CD14-positive monocyte (primary cell): ENCODE data around the gene CD80. TPM values are rescaled to one million over a fixed set of nuclear protein-coding genes. Genes with fewer than 3 reads are reported as not detected.

Experiments
- DNase-seq, 3 donors: peaks; one replicate each; pipeline ENCODE4 v3.0.0-alpha.2; 2011 to 2022
- H2AFZ ChIP-seq: 2 replicates; pipeline ENCODE4 v1.6.0; 2012; ENCODE audit warnings: mild to moderate bottlenecking, low read depth, low read length, inconsistent platforms; ENCODE audit not compliant: insufficient read depth, poor library complexity, severe bottlenecking
- H3K27ac ChIP-seq, 2 donors: 1 replicate in 1 of 2; 2 replicates in 1 of 2; pipeline ENCODE4 v1.5.1; 2012 to 2013; ENCODE audit warnings: low read length in 2 of 2, control low read depth in 1 of 2, inconsistent platforms in 1 of 2, low read depth in 1 of 2, mild to moderate bottlenecking in 1 of 2
- H3K27me3 ChIP-seq, 2 donors: one replicate each; pipeline versions ENCODE4 v1.6.0 to v1.6.1; 2011 to 2013; ENCODE audit warnings: low read length in 2 of 2; ENCODE audit not compliant: control insufficient read depth in 2 of 2, insufficient read depth in 2 of 2
- H3K36me3 ChIP-seq, 2 donors: replicated peaks in 1 of 2; 1 replicate in 1 of 2; 2 replicates in 1 of 2; pipeline versions ENCODE4 v1.5.1 to v1.6.1; 2012 to 2013; ENCODE audit warnings: low read length in 2 of 2, control low read depth in 1 of 2, inconsistent platforms in 1 of 2, mild to moderate bottlenecking in 1 of 2; ENCODE audit not compliant: insufficient read depth in 2 of 2, control insufficient read depth in 1 of 2
- H3K4me1 ChIP-seq, 2 donors: 1 replicate in 1 of 2; 2 replicates in 1 of 2; pipeline versions ENCODE4 v1.5.1 to v1.6.1; 2012 to 2013; ENCODE audit warnings: low read length in 2 of 2, control low read depth in 1 of 2, inconsistent platforms in 1 of 2, mild to moderate bottlenecking in 1 of 2, moderate library complexity in 1 of 2; ENCODE audit not compliant: insufficient read depth in 2 of 2, control insufficient read depth in 1 of 2
- H3K4me2 ChIP-seq: replicated peaks from 2 replicates; pipeline ENCODE3; 2012; ENCODE audit warnings: low read length, moderate library complexity, mild to moderate bottlenecking; ENCODE audit not compliant: poor library complexity, severe bottlenecking; ENCODE audit errors: extremely low read depth
- H3K4me3 ChIP-seq, 3 experiments: fragments of 200-600 bp in 1 of 3; sonication (generic) in 1 of 3; replicated peaks in 1 of 3; 1 replicate in 2 of 3; 2 replicates in 1 of 3; pipeline ENCODE4 v1.5.1; 2011 to 2013; ENCODE audit warnings: low read length in 3 of 3, mild to moderate bottlenecking in 3 of 3, control low read depth in 2 of 3, low read depth in 2 of 3, inconsistent platforms in 1 of 3, moderate library complexity in 1 of 3
- H3K79me2 ChIP-seq: 2 replicates; pipeline ENCODE4 v1.6.0; 2012; ENCODE audit warnings: mild to moderate bottlenecking, control low read depth, inconsistent platforms, low read length, moderate library complexity; ENCODE audit not compliant: insufficient read depth
- H3K9ac ChIP-seq: 2 replicates; pipeline ENCODE4 v1.6.0; 2017; ENCODE audit warnings: low read length, mild to moderate bottlenecking; ENCODE audit not compliant: insufficient read depth, poor library complexity, severe bottlenecking
- H3K9me3 ChIP-seq, 2 donors: replicated peaks in 1 of 2; 1 replicate in 1 of 2; 2 replicates in 1 of 2; pipeline versions ENCODE4 v1.5.1 to v1.6.1; 2012 to 2013; ENCODE audit warnings: low read length in 2 of 2, control low read depth in 1 of 2; ENCODE audit not compliant: control insufficient read depth in 1 of 2, insufficient read depth in 1 of 2
- H4K20me1 ChIP-seq: 2 replicates; pipeline ENCODE4 v1.6.0; 2012; ENCODE audit warnings: mild to moderate bottlenecking, low read length, control low read depth, moderate library complexity; ENCODE audit not compliant: insufficient read depth
- H3K27ac Mint-ChIP-seq, 7 donors: one replicate each; pipeline ENCODE4 v1.8.0; 2020; ENCODE audit warnings: mild to moderate bottlenecking in 7 of 7, mixed read lengths in 7 of 7, moderate library complexity in 6 of 7, inconsistent platforms in 2 of 7
- H3K27me3 Mint-ChIP-seq, 3 donors: one replicate each; pipeline ENCODE4 v1.8.0; 2021 to 2022; ENCODE audit warnings: low read depth in 3 of 3, mild to moderate bottlenecking in 3 of 3, mixed read lengths in 3 of 3, moderate library complexity in 3 of 3, inconsistent platforms in 1 of 3
- H3K36me3 Mint-ChIP-seq, 2 donors: one replicate each; pipeline ENCODE4 v1.8.0; 2020; ENCODE audit warnings: mixed read lengths in 2 of 2, inconsistent platforms in 1 of 2, mild to moderate bottlenecking in 1 of 2
- H3K4me1 Mint-ChIP-seq: one replicate; pipeline ENCODE4 v1.8.0; 2020; ENCODE audit warnings: mild to moderate bottlenecking, mixed read lengths
- H3K4me3 Mint-ChIP-seq, 2 donors: one replicate each; pipeline ENCODE4 v1.8.0; 2020; ENCODE audit warnings: mild to moderate bottlenecking in 2 of 2, mixed read lengths in 2 of 2, moderate library complexity in 1 of 2
- H3K9me3 Mint-ChIP-seq, 7 donors: one replicate each; pipeline ENCODE4 v1.8.0; 2020 to 2022; ENCODE audit warnings: mixed read lengths in 7 of 7, mild to moderate bottlenecking in 6 of 7, moderate library complexity in 6 of 7, inconsistent platforms in 2 of 7
- CTCF ChIP-seq: fragments of 200-600 bp; IDR thresholded peaks from one replicate; pipeline ENCODE4 v1.8.0; 2022; ENCODE audit warnings: antibody characterized with exemption, mild to moderate bottlenecking
- WGBS: methylation state at CpG from one replicate; pipeline ENCODE4 v1.1.5; 2013; ENCODE audit warnings: missing lambda C conversion rate; ENCODE audit not compliant: insufficient coverage; 5-methylcytosine and 5-hydroxymethylcytosine counted together
- intact Hi-C, 2 donors: fragments of 100-400 bp; cut with micrococcal nuclease; formaldehyde crosslinking; loops; one replicate each; pipeline versions ENCODE4 v1.15.0 to v1.15.1; 2023
- polyA plus RNA-seq, 3 donors: library from polyadenylated mRNA; depleted of rRNA in 1 of 3; unstranded in 2 of 3; stranded (reverse) in 1 of 3; fragments of 300-500 nt in 2 of 3; fragments of >200 nt in 1 of 3; fragmentation: Illumina TruSeq in 2 of 3; gene quantifications; 1 replicate in 2 of 3; 2 replicates in 1 of 3; pipeline ENCODE4 v1.2.3, GENCODE V29; 2012 to 2021

The CD80 gene
- polyA plus RNA-seq, 3 donors: 0.47 to 0.87 (median 0.47) TPM

- Histone ChIP-seq H3K9me3 (no peaks in the 10 kb centered on the region), H4K20me1 (no peaks in the 10 kb centered on the region), H3K36me3 (no peaks in the 10 kb centered on the region), H3K79me2 (no peaks in the 10 kb centered on the region), H3K4me2 (no peak overlapping the region), H2AFZ (peak overlapping the region; percentile 18), H3K4me3 (no peak overlapping the region), H3K9ac (no peak overlapping the region), H3K27ac (no peak overlapping the region), H3K27me3 (no peaks in the 10 kb centered on the region), H3K4me1 (peaks cover 11 to 14% of the 10 kb centered on the region in 2 donors)
- WGBS: 100% methylated on average over 1 of the region's 3 CpGs
- no peak for TF ChIP-seq CTCF
- Mint-ChIP-seq H3K36me3 (no peaks in the 10 kb centered on the region), H3K9me3 (no peaks in the 10 kb centered on the region), H3K27ac (no peak overlapping the region), H3K4me3 (no peak overlapping the region), H3K4me1 (peaks cover 16% of the 10 kb centered on the region), H3K27me3 (peaks cover 0 to 6% (median 2%) of the 10 kb centered on the region in 3 donors)
- DNase-seq: no peak
- intact Hi-C loops: no loop called here
Measured at GRCh38 chr3:119601154-119601553, 41.7 kb upstream of the CD80 start.

GRCh38 chr3:119600732-119601131 is 41.3 kb upstream of the CD80 start:
- DNase-seq: peak in 2 of 3 donors; percentile 10 to 44
- no peak overlapping the region for H3K4me3 ChIP-seq
- no peak overlapping the region for H3K27ac ChIP-seq
- WGBS: 20% methylated on average over 1 of the region's 5 CpGs
- intact Hi-C loops: no loop called here
- H3K4me3 Mint-ChIP-seq: no peak overlapping the region
- no peaks in the 10 kb centered on the region for H3K9me3 ChIP-seq
- peak; percentile 63 for TF ChIP-seq CTCF
- peak overlapping the region; percentile 18 for H2AFZ ChIP-seq
- H3K9me3 Mint-ChIP-seq: no peaks in the 10 kb centered on the region
- no peak overlapping the region for H3K4me2 ChIP-seq
- no peak overlapping the region for H3K9ac ChIP-seq
- H3K36me3 ChIP-seq: no peaks in the 10 kb centered on the region
- peaks cover 20% of the 10 kb centered on the region for H3K4me1 Mint-ChIP-seq
- H3K27me3 Mint-ChIP-seq: peaks cover 0 to 7% (median 2%) of the 10 kb centered on the region in 3 donors
- H3K27me3 ChIP-seq: no peaks in the 10 kb centered on the region
- H3K79me2 ChIP-seq: no peaks in the 10 kb centered on the region
- no peaks in the 10 kb centered on the region for H4K20me1 ChIP-seq
- no peaks in the 10 kb centered on the region for H3K36me3 Mint-ChIP-seq
- H3K4me1 ChIP-seq: peaks cover 16 to 18% of the 10 kb centered on the region in 2 donors
- no peak overlapping the region for H3K27ac Mint-ChIP-seq
